Heart left ventricle (tissue), 13 donors: ENCODE results near the gene PTPN6.

Source experiments
- POLR2A ChIP-seq, 2 donors: fragments of 450-650 bp; IDR thresholded peaks; one replicate each; pipeline ENCODE4 v1.6.1; 2017; ENCODE audit warnings: antibody characterized with exemption in 2 of 2, mild to moderate bottlenecking in 2 of 2, moderate library complexity in 2 of 2
- TF ChIP-seq, protein P1 (sequence below), 12 donors: fragments of 200-600 bp; sonication (generic) in 4 of 12; IDR thresholded peaks; one replicate each; pipeline versions ENCODE4 v1.5.0 to v1.8.0; 2018 to 2022; ENCODE audit warnings: antibody characterized with exemption in 12 of 12, mild to moderate bottlenecking in 5 of 12
- donor health status: ischemic (EF 13 %, LVEDD 7.1; RV severe dilation, severe dysfunction).
- donor health status: DM: no; HTN: yes; CAD: no.
- donor health status: DM: no; HTN: no; CAD: no.
- donor health status: ischemic (EF 25% LVEDD 6.9; RV normal size, moderate dysfunction).
- donor health status: ischemic (EF 25% LVEDD 5.7; RV mildly dilated, moderate dysfunction).
- donor health status: ischemic (EF 35%, LVEDD 5.7; RV mildly dilated, moderate dysfunction).
- donor health status: nonischemic (EF 11% LVEDD 7.7; RV severe dilation, severe dysfunction).
- donor health status: DM: yes; HTN: yes; CAD: no.
- donor health status: PGD.
- donor health status: ischemic (EF 29% LVEDD 5.4; RV normal size, mild dysfunction).
- donor health status: nonischemic (EF 23%, LVEDD 6.1; RV moderate dilation, normal function).

DNA sequence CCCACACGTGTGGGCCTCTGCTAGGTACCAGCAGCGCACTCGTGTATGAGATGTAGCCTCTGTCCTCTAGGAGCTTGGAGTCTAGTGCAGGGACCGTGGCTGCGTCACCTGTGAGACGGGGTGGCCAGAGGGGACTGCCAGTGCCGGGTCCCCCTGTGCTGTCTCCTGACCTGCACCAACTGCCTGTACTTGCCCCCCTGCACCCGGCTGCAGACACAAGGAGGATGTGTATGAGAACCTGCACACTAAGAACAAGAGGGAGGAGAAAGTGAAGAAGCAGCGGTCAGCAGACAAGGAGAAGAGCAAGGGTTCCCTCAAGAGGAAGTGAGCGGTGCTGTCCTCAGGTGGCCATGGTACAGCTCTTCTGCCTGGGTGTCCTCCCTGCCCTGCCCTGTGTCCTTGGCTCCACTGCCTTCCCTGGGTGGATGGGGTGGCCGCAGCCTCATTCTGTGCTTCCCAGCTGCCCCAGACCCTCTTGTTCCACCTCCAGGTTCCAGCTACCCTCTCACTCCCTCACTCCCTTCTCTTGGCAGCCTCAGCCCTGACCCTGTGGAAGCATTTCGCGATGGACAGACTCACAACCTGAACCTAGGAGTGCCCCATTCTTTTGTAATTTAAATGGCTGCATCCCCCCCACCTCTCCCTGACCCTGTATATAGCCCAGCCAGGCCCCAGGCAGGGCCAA lies 9.6 kb downstream of the PTPN6 start:
- TF ChIP-seq, protein P1, sequence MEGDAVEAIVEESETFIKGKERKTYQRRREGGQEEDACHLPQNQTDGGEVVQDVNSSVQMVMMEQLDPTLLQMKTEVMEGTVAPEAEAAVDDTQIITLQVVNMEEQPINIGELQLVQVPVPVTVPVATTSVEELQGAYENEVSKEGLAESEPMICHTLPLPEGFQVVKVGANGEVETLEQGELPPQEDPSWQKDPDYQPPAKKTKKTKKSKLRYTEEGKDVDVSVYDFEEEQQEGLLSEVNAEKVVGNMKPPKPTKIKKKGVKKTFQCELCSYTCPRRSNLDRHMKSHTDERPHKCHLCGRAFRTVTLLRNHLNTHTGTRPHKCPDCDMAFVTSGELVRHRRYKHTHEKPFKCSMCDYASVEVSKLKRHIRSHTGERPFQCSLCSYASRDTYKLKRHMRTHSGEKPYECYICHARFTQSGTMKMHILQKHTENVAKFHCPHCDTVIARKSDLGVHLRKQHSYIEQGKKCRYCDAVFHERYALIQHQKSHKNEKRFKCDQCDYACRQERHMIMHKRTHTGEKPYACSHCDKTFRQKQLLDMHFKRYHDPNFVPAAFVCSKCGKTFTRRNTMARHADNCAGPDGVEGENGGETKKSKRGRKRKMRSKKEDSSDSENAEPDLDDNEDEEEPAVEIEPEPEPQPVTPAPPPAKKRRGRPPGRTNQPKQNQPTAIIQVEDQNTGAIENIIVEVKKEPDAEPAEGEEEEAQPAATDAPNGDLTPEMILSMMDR (IDR thresholded peaks at IDR 0.05) = peak in 1 of 12 donors; percentile 21
- TF ChIP-seq POLR2A (IDR thresholded peaks at IDR 0.05) = no peak
